ENCODE measurements around the gene NEIL1. TPM values are rescaled to one million over a fixed set of nuclear protein-coding genes. Genes with fewer than 3 reads are reported as not detected.

The NEIL1 gene
- total and polyA plus RNA-seq, 2 of the 8 experiments (the other 6 are each of a cell fraction or from before 2014, with no cell fraction given): 10.4 to 10.9 TPM

DNA sequence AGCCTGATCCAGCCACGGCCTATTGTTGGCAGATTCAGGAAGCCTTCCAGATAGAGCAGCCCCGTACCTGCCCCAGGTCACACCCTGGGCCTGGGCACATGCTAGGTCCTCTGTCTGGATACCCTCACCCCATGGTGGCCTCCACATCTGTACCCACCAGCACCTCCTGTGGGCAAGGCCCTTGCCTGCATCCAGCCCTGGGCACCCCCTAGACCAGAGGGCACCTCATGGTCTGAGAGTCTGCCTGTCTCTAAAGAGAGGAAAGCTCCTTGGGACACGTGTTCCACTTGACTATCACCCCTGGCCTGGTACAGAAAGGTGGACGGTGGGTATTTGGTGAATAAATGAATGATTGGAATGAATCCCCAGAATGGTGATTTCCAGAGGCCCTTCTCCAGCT, 19.8 kb upstream of the NEIL1 start (continued):
- no peak for TF ChIP-seq SP1 (IDR thresholded peaks at IDR 0.05; ENCODE audit: low read depth, low read length)
